GM18526 (cell line): Measurements from ENCODE around the gene PACC1.

Experiments used
- POLR2A ChIP-seq: IDR thresholded peaks from 3 replicates; pipeline ENCODE4 v1.6.1; 2011; ENCODE audit not compliant: insufficient read length; ENCODE audit errors: extremely low read depth

The PACC1 gene

DNA sequence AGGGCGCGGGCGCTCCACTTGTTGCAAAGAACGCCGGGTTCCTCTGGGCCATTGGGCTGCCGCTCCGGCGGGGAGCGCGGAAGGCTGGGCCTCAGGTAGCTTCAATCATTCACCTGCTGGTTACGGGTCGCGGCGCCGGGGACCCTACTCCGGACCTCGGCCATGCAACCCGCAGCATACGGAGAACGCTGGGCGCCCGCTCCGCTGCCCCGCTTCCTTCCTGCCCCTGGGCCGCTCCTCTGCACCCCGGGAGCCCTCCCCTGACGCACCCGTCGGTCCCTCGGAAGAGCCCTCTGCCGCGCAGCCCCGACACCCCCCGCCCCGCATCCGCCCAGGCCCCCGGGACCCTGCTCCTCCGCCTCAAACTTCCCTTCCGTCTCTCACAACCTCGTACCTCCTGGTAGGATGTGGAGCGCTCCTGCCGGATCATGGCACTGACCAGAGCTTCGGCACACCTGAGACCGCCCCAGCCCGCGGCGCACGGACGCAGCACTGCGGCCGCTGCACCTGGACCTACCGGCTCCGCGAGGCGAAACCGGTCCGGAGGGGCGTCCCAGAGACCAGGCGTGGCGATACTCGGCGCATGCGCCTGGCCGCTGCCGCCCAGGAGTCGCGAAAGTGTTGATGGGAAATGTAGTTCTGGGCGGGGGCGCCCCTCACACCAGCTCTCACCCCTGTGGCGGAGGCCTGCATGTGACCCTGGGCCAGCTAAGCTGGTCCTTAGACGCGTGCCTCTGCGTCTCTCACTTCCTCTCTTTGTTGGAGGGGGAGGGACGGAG lies at the start of gene PACC1:
Gene PACC1 (minus strand): TSS at position 559 of the 779 bp plus-strand sequence. CDS start 129 bp downstream, at position 430.
- TF ChIP-seq POLR2A: peak; percentile 89

DNA sequence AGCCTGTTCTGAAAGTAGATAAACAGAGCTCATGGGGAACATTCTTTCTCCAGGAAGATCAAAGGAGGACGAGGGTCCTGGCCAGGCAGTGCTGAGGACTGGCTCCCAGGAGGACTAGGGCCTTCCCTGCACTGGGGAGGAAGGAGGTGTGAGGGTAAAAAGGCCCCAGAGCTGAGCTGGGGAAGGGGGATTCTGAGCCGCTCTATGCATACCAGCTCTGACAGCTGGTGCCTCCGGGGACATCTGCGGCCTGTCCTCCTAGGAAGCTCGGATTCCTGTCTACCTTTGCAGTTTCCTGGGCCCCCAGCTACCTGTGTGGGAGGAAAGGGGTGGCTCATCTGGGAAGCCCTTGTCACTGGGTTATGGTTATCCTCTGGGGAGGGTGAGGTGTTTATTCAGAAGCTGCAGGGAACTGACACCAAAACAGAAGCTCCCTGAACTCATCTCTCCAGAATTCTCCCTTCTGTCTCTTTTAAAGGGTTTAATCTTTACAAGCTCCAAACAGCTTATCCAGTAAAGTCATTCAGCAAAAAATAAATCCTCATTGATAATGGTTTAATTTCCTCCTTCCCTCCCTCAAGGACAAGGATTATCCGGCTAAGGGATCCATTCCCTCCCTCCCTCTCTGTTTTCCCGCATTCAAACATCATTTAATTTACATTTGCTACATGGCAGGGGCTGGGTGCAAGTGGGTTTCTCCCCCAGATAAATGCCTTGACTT lies 49.0 kb upstream of the PACC1 start:
- TF ChIP-seq POLR2A: no peak

DNA sequence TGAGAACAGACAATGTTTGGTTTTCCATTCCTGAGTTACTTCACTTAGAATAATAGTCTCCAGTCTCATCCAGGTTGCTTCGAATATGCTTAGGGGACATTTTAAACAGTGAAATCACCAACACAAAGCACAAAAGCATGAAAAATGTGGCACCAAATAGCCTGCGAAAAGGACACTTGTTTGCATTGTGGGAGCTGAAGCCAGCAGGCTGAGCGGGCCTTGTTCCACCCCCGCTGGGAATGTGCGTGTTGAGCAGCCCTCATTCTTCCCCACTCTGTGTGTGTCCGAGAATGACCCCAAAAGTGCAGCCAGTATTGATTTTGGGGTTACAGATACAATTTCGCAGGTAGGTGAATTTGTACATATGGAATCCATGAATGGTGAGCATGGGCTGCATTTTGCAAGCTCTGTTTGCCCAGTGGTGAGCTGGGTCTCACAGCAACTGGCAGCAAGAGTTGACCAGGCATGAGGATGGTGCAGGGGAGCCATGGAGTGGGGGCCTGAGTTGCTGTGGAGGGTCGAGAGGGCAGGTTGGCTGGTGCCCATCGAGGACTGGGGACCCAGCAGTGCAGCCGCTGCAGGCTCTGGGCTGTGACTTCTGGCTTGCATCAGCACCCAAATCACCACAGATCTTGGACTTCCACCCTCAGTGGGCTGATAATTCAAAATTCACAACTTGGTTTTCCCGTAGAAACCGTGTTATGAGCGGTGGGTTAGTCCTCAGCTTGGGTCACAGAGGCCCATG lies 47.4 kb upstream of the PACC1 start:
- TF ChIP-seq POLR2A: no peak

DNA sequence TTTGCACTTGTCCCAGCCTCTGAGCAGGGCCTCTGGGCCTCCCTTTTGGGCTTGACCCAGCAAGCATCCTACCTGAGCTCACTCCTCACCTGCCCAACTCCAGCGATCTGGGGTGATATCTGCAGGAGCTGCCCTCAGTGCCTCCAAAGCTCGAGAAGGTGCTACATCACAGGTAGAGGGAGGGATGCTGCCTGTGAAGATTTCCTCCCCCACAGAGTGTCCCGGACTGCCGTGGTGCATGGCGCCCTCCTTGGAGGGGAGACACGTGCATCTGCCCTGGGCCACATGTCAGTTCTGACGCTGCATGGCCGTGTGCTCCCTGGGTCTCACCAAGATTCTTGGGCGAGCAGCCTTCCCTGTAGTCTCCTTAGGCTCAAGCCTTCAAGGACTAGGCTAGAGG lies 45.7 kb upstream of the PACC1 start:
- no peak for TF ChIP-seq POLR2A

DNA sequence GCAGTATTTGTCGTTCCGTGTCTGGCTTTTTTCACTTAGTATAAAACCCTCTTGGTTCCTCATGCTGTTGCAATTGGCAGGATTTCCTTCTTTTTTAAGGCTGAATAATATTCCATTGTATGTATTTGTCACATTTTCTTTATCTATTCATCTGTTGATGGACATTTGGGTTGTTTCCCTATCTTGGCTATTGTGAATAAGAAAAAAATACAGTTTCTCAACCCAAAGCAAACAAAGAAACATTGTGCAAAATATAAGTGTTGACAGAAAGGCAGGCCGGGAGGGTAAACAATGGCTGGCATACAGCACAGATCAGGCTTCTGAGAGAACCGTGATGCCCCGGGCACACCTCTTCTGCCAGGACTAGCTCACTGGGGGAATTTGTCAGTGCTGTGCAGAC lies 45.0 kb upstream of the PACC1 start:
- no peak for TF ChIP-seq POLR2A

DNA sequence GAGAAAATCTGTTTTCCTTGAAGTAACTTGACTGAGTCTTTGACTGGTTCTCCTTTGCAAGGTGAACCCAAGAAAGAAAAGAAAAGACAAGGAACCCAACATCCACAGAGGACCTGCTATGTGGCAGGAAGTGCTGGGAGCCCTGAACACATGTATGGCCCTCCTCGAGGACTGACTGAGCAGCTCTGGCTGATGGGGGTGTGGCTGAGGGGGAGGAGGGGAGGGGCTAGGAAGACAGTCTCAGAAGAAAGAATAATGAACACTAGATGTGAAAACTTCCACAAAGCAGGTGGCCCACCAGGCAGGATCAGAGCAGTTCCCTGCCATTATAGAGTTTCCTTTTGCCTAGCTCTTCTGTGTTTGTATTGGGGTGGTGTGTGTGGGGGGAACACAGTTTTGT lies 44.1 kb upstream of the PACC1 start:
- TF ChIP-seq POLR2A: no peak

DNA sequence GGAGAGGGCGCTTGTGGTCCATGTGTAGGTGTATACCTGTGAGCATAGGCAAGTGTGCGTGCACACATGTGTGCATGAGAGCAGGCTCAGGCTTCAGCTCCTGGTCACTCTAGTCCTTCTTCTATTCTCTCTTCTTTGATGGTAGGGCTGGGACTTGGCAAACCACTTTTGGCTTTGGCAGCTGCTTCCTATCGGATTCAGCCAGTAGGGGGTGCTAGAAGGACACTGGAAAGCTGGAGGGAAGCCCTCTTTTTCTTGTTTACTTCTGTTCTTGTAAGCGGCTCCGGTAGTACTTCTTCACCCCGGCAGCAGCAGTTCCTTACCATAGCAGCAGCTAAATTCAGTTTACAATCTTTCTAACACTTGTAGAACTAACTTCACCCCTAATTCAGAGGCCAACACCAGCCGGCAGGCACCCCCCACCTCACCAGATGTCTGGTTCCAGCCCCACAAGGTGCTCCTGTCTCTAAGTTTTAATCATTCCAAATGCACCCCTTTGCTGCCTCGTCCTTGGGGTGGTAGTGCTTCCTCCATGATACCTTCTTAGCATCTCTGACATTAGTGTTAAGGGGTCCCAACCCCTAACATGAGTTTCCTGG lies 43.2 kb upstream of the PACC1 start:
- no peak for TF ChIP-seq POLR2A

DNA sequence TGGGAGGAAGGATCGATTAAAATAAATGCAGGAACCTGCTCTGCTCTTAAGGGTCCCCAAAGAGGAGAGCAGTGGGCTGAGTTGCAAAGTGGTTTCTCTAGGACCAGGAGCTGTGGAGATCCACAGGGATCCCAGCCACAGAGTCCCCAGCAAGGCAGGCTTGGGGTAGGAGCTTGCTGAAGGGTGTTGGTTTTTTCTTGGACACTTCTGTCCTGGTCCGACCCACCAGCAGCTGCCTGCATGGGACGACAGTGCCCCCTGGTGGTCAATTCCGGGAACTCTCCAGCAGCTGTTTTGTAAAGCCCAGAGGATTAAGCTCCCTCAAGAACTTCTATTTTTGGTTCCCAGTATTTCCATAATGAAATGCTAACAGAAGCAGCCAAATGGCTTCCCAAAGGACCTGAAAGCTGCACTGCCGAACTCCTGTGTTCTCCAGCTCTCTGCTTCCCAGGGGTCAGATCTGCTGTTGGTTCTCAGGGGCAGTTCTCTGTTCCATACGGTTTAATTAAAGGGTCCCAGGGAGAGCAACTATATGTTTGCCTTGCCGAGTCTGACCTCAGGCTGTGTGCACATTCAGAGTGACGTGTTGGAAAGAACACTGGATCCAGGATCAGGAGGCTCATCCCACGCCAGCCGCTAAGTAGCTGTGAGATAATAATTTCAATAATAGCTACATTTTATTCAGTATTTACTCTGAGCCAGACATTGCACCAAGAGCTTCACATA lies 41.3 kb upstream of the PACC1 start:
- no peak for TF ChIP-seq POLR2A

DNA sequence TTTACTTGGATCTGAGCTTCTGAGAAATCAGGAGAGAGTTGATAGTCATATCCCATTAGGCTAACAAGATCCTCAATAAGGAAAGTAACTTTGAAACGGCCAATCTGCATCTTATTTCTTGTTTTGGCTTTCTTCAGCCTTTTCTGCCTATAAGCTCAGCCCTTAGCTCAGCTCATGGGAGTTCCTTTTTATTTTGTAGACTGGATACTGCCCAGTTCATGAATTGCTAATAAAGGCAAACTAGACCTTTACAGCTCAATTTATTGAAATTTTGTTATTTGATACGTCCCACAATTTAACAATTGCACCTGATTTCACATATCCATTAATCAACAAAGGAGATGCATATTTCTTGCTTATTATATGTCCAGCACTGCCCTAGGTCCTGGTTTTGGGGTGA lies 40.7 kb upstream of the PACC1 start:
- TF ChIP-seq POLR2A: no peak

DNA sequence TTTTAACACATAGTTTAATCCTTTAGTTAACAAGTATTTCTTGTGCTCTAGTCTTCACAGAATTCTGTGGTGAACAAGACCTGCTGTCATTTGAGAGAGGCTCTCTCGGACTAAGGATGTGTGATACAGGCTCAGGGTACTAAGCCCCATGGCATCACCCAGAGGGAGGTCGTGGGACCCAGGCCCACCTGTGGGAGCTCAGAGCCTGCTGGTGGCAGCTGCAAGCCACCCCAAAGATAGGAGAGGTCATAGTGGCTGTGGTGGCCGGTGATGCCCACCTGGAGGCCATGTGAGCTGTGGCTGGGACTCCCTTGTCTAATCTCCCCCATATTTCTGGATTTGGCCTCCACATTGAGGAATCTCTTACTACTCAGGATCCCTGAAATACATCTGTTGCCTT lies 40.1 kb upstream of the PACC1 start:
- no peak for TF ChIP-seq POLR2A

DNA sequence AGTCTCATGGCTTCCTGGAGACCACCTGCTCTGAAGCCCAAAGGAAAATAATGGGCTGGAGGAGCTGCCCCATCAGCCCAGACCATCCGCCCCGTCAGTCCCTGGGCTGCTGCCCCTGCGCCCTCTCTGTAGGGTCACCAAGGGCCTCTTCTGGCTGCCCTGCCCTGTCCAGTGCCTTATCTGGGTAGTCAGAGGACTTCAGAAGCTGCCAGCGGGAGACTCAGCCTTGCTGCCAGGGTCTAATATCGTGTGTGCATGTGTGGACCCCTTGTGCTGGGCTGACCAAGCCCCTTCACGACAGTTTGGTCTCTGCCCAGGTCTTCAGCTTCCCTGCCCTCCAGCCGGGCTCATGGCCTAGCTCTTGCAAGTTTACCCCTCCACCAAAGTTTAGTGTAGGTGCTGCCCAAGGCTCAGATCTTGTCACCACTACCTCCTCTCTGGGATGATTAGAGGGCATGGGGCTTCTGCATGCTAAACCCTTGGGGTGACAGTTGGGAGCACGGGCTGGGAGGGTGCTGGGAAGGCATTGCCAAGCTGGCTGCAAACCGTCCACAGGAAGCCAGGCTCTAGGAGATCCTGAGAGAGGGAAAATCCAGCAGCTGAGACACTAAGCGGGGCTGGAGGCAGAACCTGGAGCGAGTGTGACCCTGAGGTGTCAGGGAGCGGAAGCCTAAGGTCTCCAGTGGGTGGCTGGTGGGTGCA lies 38.6 kb upstream of the PACC1 start:
- no peak for TF ChIP-seq POLR2A

DNA sequence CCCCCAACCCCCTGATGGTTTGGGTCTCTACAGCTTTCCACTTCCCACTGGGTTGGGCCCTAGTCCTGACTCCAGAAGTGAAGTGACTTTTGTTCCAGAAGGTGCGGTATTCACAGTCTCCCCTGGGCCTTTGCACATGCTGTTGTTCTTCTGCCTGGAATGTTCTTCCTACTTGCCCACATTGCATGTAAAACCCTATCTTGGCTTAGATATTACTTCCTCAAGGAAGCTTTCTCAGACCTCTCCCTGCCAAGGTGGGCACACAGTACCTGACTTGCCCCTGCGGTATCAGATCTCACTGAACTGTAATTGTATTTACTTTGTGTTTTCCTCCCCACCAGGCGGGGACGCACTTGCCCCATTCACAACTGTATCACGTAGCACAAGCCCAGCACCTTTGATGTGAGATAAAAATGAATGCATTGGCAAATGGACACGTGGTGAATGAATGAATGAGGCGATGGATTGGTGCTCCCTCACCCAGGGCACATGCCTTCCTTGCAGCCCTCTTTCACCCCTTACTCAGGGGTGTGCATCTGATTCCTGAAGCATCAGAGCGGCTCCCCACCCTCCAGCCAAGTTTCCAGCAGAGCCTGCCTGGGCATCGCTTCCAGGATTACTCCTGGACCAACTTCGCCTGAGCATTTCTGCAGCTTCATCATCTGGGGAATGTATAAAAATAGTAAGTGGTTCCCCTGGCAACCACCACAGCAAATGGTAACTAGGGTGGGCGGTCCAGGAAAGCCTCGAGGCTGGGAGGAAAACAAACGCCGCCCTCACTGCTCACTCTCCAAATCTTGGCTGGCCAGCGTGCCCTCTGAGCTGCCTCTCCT lies 37.9 kb upstream of the PACC1 start:
- TF ChIP-seq POLR2A: no peak
